HS-5 (cell line): ENCODE results near the gene HOXC9.

ENCODE experiments used
- DNase-seq: peaks from one replicate; pipeline ENCODE4 v3.0.0-alpha.2; 2012; ENCODE audit warnings: low read depth

HOXC9 gene

DNA sequence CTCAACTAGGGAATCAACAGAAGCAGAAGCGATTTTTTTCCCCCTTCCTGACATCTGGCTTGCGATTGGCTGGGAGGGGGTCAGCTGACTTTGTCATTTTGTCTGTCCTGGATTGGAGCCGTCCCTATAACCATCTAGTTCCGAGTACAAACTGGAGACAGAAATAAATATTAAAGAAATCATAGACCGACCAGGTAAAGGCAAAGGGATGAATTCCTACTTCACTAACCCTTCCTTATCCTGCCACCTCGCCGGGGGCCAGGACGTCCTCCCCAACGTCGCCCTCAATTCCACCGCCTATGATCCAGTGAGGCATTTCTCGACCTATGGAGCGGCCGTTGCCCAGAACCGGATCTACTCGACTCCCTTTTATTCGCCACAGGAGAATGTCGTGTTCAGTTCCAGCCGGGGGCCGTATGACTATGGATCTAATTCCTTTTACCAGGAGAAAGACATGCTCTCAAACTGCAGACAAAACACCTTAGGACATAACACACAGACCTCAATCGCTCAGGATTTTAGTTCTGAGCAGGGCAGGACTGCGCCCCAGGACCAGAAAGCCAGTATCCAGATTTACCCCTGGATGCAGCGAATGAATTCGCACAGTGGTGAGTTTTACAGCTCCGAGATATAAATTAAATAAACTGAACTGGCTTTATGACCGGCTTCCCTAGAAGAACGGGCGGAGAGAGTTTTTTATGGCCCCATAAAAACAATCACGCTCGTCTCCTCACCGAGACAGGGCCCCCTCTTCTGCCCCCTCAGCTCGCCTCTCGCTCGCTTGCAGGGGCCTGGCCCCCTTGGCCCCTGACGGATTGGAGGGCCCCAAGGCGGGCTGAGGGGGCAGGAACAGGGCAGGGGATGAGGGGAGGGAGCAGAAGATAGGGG is 28.6 kb downstream of the HOXC9 start, which contains the start of gene HOXC6:
Gene HOXC6, plus strand, starts transcription at position 127 of the 888 bp plus-strand sequence. Its CDS starts 82 bp downstream, at position 209.
- DNase-seq, result no peak

DNA sequence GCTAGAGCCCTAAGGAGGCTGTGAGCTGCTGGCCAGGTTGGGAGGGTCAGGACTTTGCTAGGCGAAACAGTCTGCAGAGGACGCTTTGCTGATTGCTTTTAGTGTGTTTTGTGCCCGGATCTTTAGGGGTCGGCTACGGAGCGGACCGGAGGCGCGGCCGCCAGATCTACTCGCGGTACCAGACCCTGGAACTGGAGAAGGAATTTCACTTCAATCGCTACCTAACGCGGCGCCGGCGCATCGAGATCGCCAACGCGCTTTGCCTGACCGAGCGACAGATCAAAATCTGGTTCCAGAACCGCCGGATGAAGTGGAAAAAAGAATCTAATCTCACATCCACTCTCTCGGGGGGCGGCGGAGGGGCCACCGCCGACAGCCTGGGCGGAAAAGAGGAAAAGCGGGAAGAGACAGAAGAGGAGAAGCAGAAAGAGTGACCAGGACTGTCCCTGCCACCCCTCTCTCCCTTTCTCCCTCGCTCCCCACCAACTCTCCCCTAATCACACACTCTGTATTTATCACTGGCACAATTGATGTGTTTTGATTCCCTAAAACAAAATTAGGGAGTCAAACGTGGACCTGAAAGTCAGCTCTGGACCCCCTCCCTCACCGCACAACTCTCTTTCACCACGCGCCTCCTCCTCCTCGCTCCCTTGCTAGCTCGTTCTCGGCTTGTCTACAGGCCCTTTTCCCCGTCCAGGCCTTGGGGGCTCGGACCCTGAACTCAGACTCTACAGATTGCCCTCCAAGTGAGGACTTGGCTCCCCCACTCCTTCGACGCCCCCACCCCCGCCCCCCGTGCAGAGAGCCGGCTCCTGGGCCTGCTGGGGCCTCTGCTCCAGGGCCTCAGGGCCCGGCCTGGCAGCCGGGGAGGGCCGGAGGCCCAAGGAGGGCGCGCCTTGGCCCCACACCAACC is 29.8 kb downstream of the HOXC9 start:
- DNase-seq, result no peak

DNA sequence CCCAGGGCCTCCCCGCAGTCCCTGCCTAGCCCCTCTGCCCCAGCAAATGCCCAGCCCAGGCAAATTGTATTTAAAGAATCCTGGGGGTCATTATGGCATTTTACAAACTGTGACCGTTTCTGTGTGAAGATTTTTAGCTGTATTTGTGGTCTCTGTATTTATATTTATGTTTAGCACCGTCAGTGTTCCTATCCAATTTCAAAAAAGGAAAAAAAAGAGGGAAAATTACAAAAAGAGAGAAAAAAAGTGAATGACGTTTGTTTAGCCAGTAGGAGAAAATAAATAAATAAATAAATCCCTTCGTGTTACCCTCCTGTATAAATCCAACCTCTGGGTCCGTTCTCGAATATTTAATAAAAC is 30.5 kb downstream of the HOXC9 start:
- DNase-seq, result no peak

DNA sequence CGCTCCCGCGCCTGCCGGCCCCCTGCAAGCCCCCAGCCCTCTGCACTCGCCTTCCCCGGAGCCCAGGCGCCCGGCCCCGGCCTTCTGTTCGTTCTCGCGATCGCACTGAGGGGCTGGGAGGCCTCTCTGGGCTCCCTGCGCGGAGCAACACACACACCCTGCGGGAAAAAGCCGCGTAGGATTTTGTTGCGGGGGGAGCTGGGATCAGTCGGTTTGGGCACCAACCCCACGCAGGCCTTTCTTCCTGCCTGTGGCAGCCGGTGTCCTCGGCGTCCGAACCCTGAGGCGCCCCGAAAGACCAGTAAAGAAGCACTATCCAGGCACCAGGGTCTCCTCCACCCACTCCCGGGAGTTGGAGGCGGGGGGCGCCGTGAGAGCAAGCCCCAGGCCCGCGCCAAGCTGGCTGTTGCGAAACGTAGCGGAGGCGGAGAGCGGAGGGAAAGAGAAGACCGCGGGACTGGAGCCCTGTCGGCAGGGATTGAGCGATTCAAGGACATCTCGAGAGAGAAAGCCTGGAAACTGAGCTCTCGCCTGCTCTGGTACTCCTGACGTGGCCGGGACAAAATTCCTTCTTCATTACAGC is 31.0 kb downstream of the HOXC9 start:
- DNase-seq, result no peak

- no peak for DNase-seq
Measured at GRCh38 chr12:54031480-54031879, 31.5 kb downstream of the HOXC9 start.

GRCh38 chr12:54032086-54032619 is 32.2 kb downstream of the HOXC9 start:
- no peak for DNase-seq

- DNase-seq, result no peak
Measured at GRCh38 chr12:54032627-54033100, 32.7 kb downstream of the HOXC9 start, which contains the start of gene HOXC5. Gene HOXC5, plus strand, starts transcription at chr12:54033050. Its CDS starts 73 bp downstream, at chr12:54033123.

GRCh38 chr12:54033106-54033979 is 33.4 kb downstream of the HOXC9 start:
- no peak for DNase-seq

DNA sequence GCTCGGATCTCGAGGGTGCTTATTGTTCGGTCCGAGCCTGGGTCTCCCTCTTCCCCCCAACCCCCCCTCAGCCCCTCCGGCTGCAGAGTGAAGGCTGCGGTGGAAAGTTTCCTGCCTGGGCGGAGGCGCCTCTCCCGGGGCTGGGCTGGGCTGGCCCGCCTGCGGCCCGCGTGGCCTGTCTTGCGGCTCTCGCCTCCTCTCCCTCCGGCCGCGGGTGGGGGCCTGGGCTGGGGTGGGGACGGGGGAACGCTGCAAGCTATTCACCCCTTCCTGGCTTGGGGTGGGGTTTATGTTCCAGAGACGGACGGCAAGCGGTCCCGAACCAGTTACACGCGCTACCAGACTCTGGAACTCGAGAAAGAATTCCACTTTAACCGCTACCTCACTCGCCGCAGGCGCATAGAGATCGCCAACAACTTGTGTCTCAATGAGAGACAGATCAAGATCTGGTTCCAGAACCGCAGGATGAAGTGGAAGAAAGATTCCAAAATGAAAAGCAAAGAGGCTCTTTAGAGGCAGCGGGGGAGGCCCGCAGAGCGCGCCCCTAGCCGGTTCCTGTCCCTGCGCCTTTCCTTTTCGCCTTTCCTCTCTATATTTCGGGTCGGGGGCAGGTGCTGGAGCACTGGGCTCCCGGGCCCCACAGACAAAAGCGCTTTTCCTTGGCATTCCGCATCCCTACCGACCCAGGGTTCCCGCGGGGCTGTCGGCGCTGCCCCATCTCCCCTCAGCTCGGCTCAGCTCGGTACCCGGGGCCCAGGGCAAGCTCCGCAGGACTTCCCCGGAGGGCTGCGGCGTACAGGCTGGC is 34.2 kb downstream of the HOXC9 start:
- DNase-seq, result no peak

GRCh38 chr12:54034785-54035310 is 34.9 kb downstream of the HOXC9 start:
- no peak for DNase-seq

DNA sequence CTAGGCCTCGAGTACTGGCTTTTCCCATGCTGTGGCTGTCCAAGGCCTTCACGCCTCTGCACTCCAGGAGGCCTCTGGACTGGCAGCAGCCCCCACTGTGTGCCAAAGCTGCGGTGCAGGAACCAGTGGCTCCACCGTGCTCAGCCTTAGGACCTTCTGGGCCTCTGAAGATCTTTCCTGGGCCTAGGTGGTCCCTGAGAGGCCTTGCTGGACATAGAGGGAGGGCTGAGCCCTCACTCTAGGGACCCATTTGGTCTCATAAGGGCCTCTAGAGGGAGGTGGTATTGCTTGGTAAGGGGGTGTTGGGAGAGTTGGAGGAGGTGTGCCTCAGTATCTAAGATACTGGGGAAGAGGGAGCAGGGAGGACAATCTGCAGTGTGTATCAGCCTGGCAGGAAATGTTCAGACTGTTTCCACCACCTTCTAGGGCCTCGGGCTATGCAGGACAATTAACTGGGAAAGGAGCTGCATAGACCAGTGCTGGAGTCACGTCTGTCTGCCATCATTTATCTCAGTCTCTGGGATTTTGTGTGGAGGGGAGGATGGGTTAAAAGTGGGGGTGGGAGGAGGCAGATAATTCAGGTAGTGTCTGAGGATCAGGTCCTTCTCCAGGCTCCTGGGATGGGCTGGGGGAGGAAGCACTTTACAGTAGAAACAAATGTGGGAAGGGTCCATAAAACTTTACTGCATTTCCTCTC is 35.8 kb downstream of the HOXC9 start:
- DNase-seq, result no peak

DNA sequence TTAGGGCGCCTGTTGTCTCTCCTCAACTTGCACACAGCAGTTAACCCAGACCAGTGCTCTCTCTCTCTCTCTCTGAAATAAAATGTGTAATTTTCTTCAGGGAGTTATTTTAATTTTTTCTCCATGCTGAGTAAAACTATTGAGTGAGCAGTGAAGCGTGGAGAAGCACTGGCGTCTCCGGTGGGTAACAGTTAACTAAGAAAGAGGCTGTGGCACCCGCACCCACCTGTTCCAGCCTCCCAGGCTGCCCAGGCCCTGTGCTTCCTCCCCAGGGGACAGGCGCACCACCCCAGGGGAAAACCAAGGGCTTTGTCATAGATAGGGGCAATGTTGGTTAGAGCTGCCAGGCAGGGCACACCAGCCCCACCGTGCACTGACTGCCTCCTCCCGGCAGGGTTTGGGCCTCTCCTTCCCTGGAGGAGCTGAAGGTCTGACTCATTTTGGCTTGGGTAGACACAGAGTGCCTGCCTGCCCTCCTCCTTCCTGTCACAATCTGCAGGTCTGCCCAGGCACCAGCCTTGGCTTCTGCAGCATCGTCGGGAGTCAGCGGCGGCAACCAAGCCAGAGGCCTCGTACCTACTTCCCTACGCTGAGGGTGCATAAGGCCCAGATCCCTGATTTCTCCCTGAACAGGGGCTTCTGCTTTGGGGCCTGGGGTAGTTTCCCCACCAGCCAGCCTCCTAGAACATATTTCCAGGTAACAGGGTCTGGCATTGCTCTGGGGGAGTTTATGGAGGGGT is 36.8 kb downstream of the HOXC9 start:
- DNase-seq, result no peak

GRCh38 chr12:54037360-54038283 is 37.7 kb downstream of the HOXC9 start:
- DNase-seq, result no peak

GRCh38 chr12:54038284-54038870 is 38.4 kb downstream of the HOXC9 start:
- DNase-seq, result no peak

GRCh38 chr12:54038871-54039414 is 39.0 kb downstream of the HOXC9 start:
- DNase-seq, result no peak

- no peak for DNase-seq
Measured at GRCh38 chr12:54039417-54040147, 39.6 kb downstream of the HOXC9 start.
